B cell (primary cell): ENCODE data around the gene PP2D1. TPM values are rescaled to one million over a fixed set of nuclear protein-coding genes. Genes with fewer than 3 reads are reported as not detected.

Experiments used
- ATAC-seq: fragments of 200-7000 bp; cut with Tn5 transposase; one replicate; pipeline ENCODE4 v1.10.0; 2021; ENCODE audit warnings: low read depth, mild to moderate bottlenecking, moderate number of reproducible peaks, moderate library complexity
- CTCF ChIA-PET: fragments of 350-600 bp; sonication (Branson Sonifier 250); formaldehyde crosslinking; loops from one replicate; lab custom pipeline; 2021; ENCODE audit warnings: antibody characterized with exemption, inconsistent platforms; lab: Charles Lee
- POLR2A ChIA-PET: fragments of 350-600 bp; sonication (Branson Sonifier 250); formaldehyde crosslinking; loops from one replicate; lab custom pipeline; 2021; ENCODE audit warnings: antibody characterized with exemption; lab: Charles Lee
- DNase-seq: peaks from one replicate; pipeline ENCODE4 v3.0.0; 2013
- H2AFZ ChIP-seq: 2 replicates; pipeline ENCODE4 v1.6.1; 2012; ENCODE audit warnings: mild to moderate bottlenecking, low read depth, low read length; ENCODE audit not compliant: insufficient read depth, poor library complexity, severe bottlenecking
- H3K27ac ChIP-seq, 2 donors: 1 replicate in 1 of 2; 2 replicates in 1 of 2; pipeline ENCODE4 v1.5.1; 2012 to 2013; ENCODE audit warnings: low read length in 2 of 2, mild to moderate bottlenecking in 2 of 2, moderate library complexity in 1 of 2
- H3K27me3 ChIP-seq, 4 experiments: fragments of 200-600 bp in 1 of 4; sonication (generic) in 1 of 4; replicated peaks in 1 of 4; 1 replicate in 2 of 4; 2 replicates in 2 of 4; pipeline versions ENCODE4 v1.6.1 to v1.7.0; 2013 to 2016; ENCODE audit warnings: low read length in 3 of 4, mild to moderate bottlenecking in 2 of 4, mixed read lengths in 1 of 4, moderate library complexity in 1 of 4; ENCODE audit not compliant: insufficient read depth in 4 of 4, control insufficient read depth in 3 of 4; ENCODE audit errors: control extremely low read depth in 1 of 4
- H3K36me3 ChIP-seq, 2 experiments: replicated peaks in 1 of 2; 1 replicate in 1 of 2; 2 replicates in 1 of 2; pipeline versions ENCODE4 v1.6.1 to v1.7.1; 2013; ENCODE audit warnings: low read length in 1 of 2; ENCODE audit not compliant: insufficient read depth in 2 of 2, control insufficient read depth in 1 of 2; ENCODE audit errors: control extremely low read depth in 1 of 2, extremely low read depth in 1 of 2
- H3K4me1 ChIP-seq, 2 donors: fragments of 200-600 bp in 1 of 2; sonication (generic) in 1 of 2; 1 replicate in 1 of 2; 2 replicates in 1 of 2; pipeline versions ENCODE4 v1.5.1 to v1.6.1; 2013 to 2017; ENCODE audit warnings: low read length in 2 of 2; ENCODE audit not compliant: control insufficient read depth in 2 of 2, insufficient read depth in 2 of 2
- H3K4me2 ChIP-seq: replicated peaks from 2 replicates; pipeline ENCODE3; 2012; ENCODE audit warnings: mild to moderate bottlenecking, low read depth, low read length; ENCODE audit not compliant: poor library complexity, severe bottlenecking
- H3K4me3 ChIP-seq, 5 experiments: fragments of 200-600 bp in 1 of 5; sonication (generic) in 1 of 5; 1 replicate in 3 of 5; 2 replicates in 2 of 5; pipeline versions ENCODE4 v1.5.1 to v1.7.0; 2011 to 2016; ENCODE audit warnings: low read length in 4 of 5, mild to moderate bottlenecking in 4 of 5, low read depth in 2 of 5, control low read depth in 1 of 5, moderate library complexity in 1 of 5; ENCODE audit not compliant: insufficient read depth in 1 of 5; ENCODE audit errors: control extremely low read depth in 1 of 5, extremely low read depth in 1 of 5
- H3K79me2 ChIP-seq: fragments of 200-600 bp; sonication (generic); one replicate; pipeline ENCODE4 v1.6.0; 2016; ENCODE audit warnings: low read length; ENCODE audit not compliant: control insufficient read depth, insufficient read depth
- H3K9ac ChIP-seq: fragments of 200-600 bp; sonication (generic); 2 replicates; pipeline ENCODE4 v1.6.1; 2017; ENCODE audit warnings: mild to moderate bottlenecking, low read length, moderate library complexity
- H3K9me3 ChIP-seq, 3 donors: one replicate each; pipeline versions ENCODE4 v1.6.1 to v1.7.1; 2013; ENCODE audit warnings: low read length in 2 of 3; ENCODE audit not compliant: control insufficient read depth in 2 of 3, insufficient read depth in 1 of 3; ENCODE audit errors: control extremely low read depth in 1 of 3
- H4K20me1 ChIP-seq: 2 replicates; pipeline ENCODE4 v1.6.0; 2012; ENCODE audit warnings: mild to moderate bottlenecking, low read length; ENCODE audit not compliant: insufficient read depth, control insufficient read depth, poor library complexity, severe bottlenecking
- H3K27ac Mint-ChIP-seq: one replicate; pipeline ENCODE4 v1.8.0; 2021; ENCODE audit warnings: mixed read lengths
- H3K27me3 Mint-ChIP-seq: one replicate; pipeline ENCODE4 v1.8.0; 2021; ENCODE audit warnings: mixed read lengths
- H3K4me1 Mint-ChIP-seq: one replicate; pipeline ENCODE4 v1.8.0; 2021; ENCODE audit warnings: mixed read lengths
- H3K4me3 Mint-ChIP-seq: one replicate; pipeline ENCODE4 v1.8.0; 2021; ENCODE audit warnings: mixed read lengths
- H3K9me3 Mint-ChIP-seq: one replicate; pipeline ENCODE4 v1.8.0; 2022; ENCODE audit warnings: mixed read lengths; ENCODE audit not compliant: insufficient read depth
- CTCF ChIP-seq: fragments of 200-600 bp; IDR thresholded peaks from one replicate; pipeline ENCODE4 v1.8.0; 2022; ENCODE audit warnings: antibody characterized with exemption, mild to moderate bottlenecking
- EZH2 ChIP-seq: IDR thresholded peaks from 2 replicates; pipeline ENCODE4 v1.6.1; 2012; ENCODE audit warnings: borderline replicate concordance, low read depth, mild to moderate bottlenecking, moderate library complexity, low read length; ENCODE audit not compliant: insufficient read depth, poor library complexity, severe bottlenecking
- WGBS: methylation state at CpG from one replicate; pipeline ENCODE4 v1.1.5; 2013; ENCODE audit warnings: missing lambda C conversion rate; ENCODE audit not compliant: insufficient coverage; 5-methylcytosine and 5-hydroxymethylcytosine counted together
- intact Hi-C: fragments of 100-400 bp; cut with micrococcal nuclease; formaldehyde crosslinking; loops from one replicate; pipeline ENCODE4 v1.10.0; 2022
- polyA plus RNA-seq: library from polyadenylated mRNA; depleted of rRNA; stranded (reverse); fragments of >200 nt; gene quantifications from 2 replicates; pipeline ENCODE4 v1.2.3, GENCODE V29; 2012
- total RNA-seq, 2 donors: library from RNA; stranded (reverse); fragments of 120-200 nt in 1 of 2; gene quantifications; 1 replicate in 1 of 2; 2 replicates in 1 of 2; pipeline versions ENCODE4 v1.2.3 to v1.2.4, GENCODE V29; 2013 to 2022

The PP2D1 gene
- total and polyA plus RNA-seq, 2 donors (not counting 1 experiment from before 2014, with no cell fraction given): not detected

- 40% methylated on average over 1 of the region's 3 CpGs for WGBS
- H3K9ac ChIP-seq: no peak overlapping the region
- no peak overlapping the region for H3K27ac ChIP-seq
- Mint-ChIP-seq H3K9me3 (no peaks in the 10 kb centered on the region), H3K4me1 (peaks cover 12% of the 10 kb centered on the region), H3K4me3 (no peak overlapping the region), H3K27ac (no peak overlapping the region), H3K27me3 (no peaks in the 10 kb centered on the region)
- H3K4me1 ChIP-seq: no peaks in the 10 kb centered on the region
- CTCF ChIA-PET: no interaction called here
- DNase-seq: no peak
- TF ChIP-seq EZH2: no peak
- no peak for TF ChIP-seq CTCF
- no peaks in the 10 kb centered on the region for H3K27me3 ChIP-seq
- peaks cover 30% of the 10 kb centered on the region for H4K20me1 ChIP-seq
- H3K9me3 ChIP-seq: no peaks in the 10 kb centered on the region
- H3K79me2 ChIP-seq: peaks cover 46% of the 10 kb centered on the region
- no peak for ATAC-seq
- H3K4me3 ChIP-seq: no peak overlapping the region
- H2AFZ ChIP-seq: no peak overlapping the region
- H3K4me2 ChIP-seq: no peak overlapping the region
- intact Hi-C loops: no loop called here
- POLR2A ChIA-PET: no interaction called here
- H3K36me3 ChIP-seq: peaks cover 4 to 32% of the 10 kb centered on the region in 2 experiments
Observed at GRCh38 chr3:19972054-19972453, 40.0 kb downstream of the PP2D1 start.

DNA sequence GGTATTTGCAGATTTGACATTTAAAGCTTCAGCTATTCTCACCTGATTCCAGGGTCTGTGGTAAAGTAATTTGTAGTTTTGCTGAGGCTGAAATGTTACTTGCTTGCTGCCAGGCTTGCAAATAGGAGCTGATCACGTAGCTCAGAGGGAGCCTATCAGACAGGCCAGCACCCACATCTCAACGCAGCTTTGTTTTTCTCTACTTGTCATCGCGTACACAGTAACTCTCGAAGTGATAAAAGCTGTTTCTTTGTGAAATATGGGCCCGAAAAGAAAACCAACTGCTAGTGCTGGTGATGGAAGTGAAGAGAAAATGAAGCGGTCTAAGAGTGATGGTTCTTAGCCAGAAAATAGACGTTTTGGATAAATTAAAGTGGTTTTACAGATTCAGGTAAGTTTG lies 41.7 kb downstream of the PP2D1 start:
- H2AFZ ChIP-seq: no peak overlapping the region
- H3K27me3 Mint-ChIP-seq: no peaks in the 10 kb centered on the region
- H3K9me3 Mint-ChIP-seq: no peaks in the 10 kb centered on the region
- no peak overlapping the region for H3K4me3 Mint-ChIP-seq
- H3K27ac ChIP-seq: no peak overlapping the region
- ChIA-PET POLR2A (no interaction called here), CTCF (no interaction called here)
- peaks cover 47% of the 10 kb centered on the region for H4K20me1 ChIP-seq
- no peak overlapping the region for H3K9ac ChIP-seq
- H3K36me3 ChIP-seq: peaks cover 2 to 16% of the 10 kb centered on the region in 2 experiments
- no peak overlapping the region for H3K27ac Mint-ChIP-seq
- peaks cover 0 to 4% (median 0%) of the 10 kb centered on the region in 3 donors for H3K9me3 ChIP-seq
- no peaks in the 10 kb centered on the region for H3K27me3 ChIP-seq
- peaks cover 63% of the 10 kb centered on the region for H3K79me2 ChIP-seq
- intact Hi-C loops: no loop called here
- no peak overlapping the region for H3K4me2 ChIP-seq
- no peak for ATAC-seq
- no peak for DNase-seq
- no peak overlapping the region for H3K4me3 ChIP-seq
- TF ChIP-seq CTCF (no peak), EZH2 (no peak)
- H3K4me1 ChIP-seq: no peaks in the 10 kb centered on the region
- peaks cover 19% of the 10 kb centered on the region for H3K4me1 Mint-ChIP-seq
- 95% methylated on average over 8 of the region's 8 CpGs for WGBS
